ENCODE data around the gene TMEM151A. TPM values are rescaled to one million over a fixed set of nuclear protein-coding genes. Genes with fewer than 3 reads are reported as not detected.

The TMEM151A gene
- total and polyA plus RNA-seq, 2 experiments from 2014 or later = 1.0 to 4.4 TPM

DNA sequence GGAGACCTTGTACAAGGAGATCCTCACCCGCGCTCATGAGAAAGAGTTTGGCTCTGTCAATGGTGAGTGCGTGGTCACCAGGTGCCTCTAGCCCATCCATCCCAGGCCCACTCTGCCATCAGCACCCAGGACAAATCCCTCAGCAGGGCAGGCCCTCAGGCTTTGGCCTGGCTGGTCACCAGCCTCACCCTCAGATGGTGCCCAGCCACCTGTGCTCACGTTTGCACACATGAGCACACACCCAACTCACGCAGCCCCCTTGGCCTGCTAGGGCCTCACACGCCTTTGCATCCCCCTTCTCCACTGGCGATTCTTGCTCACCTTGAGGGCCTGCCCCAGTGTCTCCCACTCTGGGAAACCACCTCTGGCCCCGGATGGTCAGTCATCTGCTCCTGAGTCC, 27.3 kb upstream of the TMEM151A start (continued):
- TF ChIP-seq, protein P1, sequence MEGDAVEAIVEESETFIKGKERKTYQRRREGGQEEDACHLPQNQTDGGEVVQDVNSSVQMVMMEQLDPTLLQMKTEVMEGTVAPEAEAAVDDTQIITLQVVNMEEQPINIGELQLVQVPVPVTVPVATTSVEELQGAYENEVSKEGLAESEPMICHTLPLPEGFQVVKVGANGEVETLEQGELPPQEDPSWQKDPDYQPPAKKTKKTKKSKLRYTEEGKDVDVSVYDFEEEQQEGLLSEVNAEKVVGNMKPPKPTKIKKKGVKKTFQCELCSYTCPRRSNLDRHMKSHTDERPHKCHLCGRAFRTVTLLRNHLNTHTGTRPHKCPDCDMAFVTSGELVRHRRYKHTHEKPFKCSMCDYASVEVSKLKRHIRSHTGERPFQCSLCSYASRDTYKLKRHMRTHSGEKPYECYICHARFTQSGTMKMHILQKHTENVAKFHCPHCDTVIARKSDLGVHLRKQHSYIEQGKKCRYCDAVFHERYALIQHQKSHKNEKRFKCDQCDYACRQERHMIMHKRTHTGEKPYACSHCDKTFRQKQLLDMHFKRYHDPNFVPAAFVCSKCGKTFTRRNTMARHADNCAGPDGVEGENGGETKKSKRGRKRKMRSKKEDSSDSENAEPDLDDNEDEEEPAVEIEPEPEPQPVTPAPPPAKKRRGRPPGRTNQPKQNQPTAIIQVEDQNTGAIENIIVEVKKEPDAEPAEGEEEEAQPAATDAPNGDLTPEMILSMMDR (conservative IDR thresholded peaks at IDR 0.05; ENCODE audit: low read depth in 2 of 2) = no peak
- TF ChIP-seq EZH2 (IDR thresholded peaks at IDR 0.05; ENCODE audit: low read depth, unreplicated experiment) = no peak
- TF ChIP-seq ZNF331 (CRISPR knock-in tag; IDR thresholded peaks at IDR 0.05; ENCODE audit: low read depth) = no peak
- TF ChIP-seq, protein P2, sequence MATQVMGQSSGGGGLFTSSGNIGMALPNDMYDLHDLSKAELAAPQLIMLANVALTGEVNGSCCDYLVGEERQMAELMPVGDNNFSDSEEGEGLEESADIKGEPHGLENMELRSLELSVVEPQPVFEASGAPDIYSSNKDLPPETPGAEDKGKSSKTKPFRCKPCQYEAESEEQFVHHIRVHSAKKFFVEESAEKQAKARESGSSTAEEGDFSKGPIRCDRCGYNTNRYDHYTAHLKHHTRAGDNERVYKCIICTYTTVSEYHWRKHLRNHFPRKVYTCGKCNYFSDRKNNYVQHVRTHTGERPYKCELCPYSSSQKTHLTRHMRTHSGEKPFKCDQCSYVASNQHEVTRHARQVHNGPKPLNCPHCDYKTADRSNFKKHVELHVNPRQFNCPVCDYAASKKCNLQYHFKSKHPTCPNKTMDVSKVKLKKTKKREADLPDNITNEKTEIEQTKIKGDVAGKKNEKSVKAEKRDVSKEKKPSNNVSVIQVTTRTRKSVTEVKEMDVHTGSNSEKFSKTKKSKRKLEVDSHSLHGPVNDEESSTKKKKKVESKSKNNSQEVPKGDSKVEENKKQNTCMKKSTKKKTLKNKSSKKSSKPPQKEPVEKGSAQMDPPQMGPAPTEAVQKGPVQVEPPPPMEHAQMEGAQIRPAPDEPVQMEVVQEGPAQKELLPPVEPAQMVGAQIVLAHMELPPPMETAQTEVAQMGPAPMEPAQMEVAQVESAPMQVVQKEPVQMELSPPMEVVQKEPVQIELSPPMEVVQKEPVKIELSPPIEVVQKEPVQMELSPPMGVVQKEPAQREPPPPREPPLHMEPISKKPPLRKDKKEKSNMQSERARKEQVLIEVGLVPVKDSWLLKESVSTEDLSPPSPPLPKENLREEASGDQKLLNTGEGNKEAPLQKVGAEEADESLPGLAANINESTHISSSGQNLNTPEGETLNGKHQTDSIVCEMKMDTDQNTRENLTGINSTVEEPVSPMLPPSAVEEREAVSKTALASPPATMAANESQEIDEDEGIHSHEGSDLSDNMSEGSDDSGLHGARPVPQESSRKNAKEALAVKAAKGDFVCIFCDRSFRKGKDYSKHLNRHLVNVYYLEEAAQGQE (IDR thresholded peaks at IDR 0.05; ENCODE audit: unreplicated experiment) = no peak
- TF ChIP-seq JUNB (IDR thresholded peaks at IDR 0.05; ENCODE audit: unreplicated experiment) = no peak

DNA sequence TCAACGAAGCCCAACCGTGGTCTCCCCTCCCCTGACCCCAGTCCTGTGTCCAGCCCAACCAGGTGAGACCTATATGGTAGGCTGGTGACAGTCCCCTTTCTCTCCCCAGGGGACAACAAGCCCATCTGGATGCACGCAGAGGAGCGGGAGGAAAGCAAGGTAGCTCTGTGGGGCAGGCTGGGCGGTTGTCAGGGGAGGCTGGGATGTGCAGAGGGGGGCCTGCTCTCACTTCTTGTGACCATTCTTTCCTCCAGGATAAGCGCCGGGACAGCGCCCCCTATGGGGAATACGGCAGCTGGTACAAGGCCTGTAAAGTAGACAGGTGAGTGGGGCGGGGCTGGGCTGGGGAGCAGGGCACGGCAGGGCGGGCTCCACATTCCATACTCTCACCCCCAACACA, 26.8 kb upstream of the TMEM151A start:
- H3K27me3 Mint-ChIP-seq (ENCODE audit: insufficient read depth, low read depth, poor library complexity) = peaks cover 10% of the 10 kb centered on the region
- no peak overlapping the region for H3K4me2 ChIP-seq
- TF ChIP-seq EZH2phosphoT487 (IDR thresholded peaks at IDR 0.05; ENCODE audit: unreplicated experiment) = no peak
- no peak for TF ChIP-seq STAT1 (IDR thresholded peaks at IDR 0.05; ENCODE audit: unreplicated experiment)
- TF ChIP-seq EZH2 (IDR thresholded peaks at IDR 0.05; ENCODE audit: low read depth, unreplicated experiment) = no peak
- no peak for TF ChIP-seq CREB1 (CRISPR knock-in tag; IDR thresholded peaks at IDR 0.05; ENCODE audit: low read depth)
- TF ChIP-seq, protein P1 (conservative IDR thresholded peaks at IDR 0.05; ENCODE audit: low read depth in 2 of 2) = peak; percentile 81 to 82
- no peak for TF ChIP-seq ZNF331 (CRISPR knock-in tag; IDR thresholded peaks at IDR 0.05; ENCODE audit: low read depth)
- TF ChIP-seq, protein P2 (IDR thresholded peaks at IDR 0.05; ENCODE audit: unreplicated experiment) = no peak
- peaks cover 14% of the 10 kb centered on the region for H3K4me1 Mint-ChIP-seq
- peaks cover 7% of the 10 kb centered on the region for H4K20me1 ChIP-seq (replicated peaks; ENCODE audit: insufficient read depth)
- no peaks in the 10 kb centered on the region for H3K9me3 Mint-ChIP-seq
- no peak overlapping the region for H3K4me3 ChIP-seq
- H3K4me1 ChIP-seq (ENCODE audit: insufficient read depth) = no peaks in the 10 kb centered on the region
- no peak overlapping the region for H3K4me3 Mint-ChIP-seq
- 0 out of 2 replicates have a peak, but pooled peaks cover 14% of the 10 kb centered on the region for H3F3A ChIP-seq (replicated peaks; ENCODE audit: low read depth)
- no peaks in the 10 kb centered on the region for H3K9me2 ChIP-seq (ENCODE audit: insufficient read depth)
- H3K79me2 ChIP-seq (replicated peaks; ENCODE audit: insufficient read depth) = peaks cover 6% of the 10 kb centered on the region
- ATAC-seq (peak; percentile 17), DNase-seq (ENCODE audit: low spot score) (peak; percentile 93)
- H3K36me3 ChIP-seq (ENCODE audit: insufficient read depth) = no peaks in the 10 kb centered on the region
- H3K27ac Mint-ChIP-seq = no peak overlapping the region
- H2AFZ ChIP-seq = no peak overlapping the region
- H3K27me3 ChIP-seq (ENCODE audit: insufficient read depth) = no peaks in the 10 kb centered on the region
- peak overlapping the region; percentile 50; the same call in 1 of the 2 replicates for H3K27ac ChIP-seq (ENCODE audit: low read depth)
- peaks cover 33% of the 10 kb centered on the region for H3K36me3 Mint-ChIP-seq (ENCODE audit: low read depth)
